LHCN-M2 (cell line): ENCODE data around the gene CCL22. TPM values are rescaled to one million over a fixed set of nuclear protein-coding genes. Genes with fewer than 3 reads are reported as not detected.

Experiments
- DNase-seq: peaks from one replicate; pipeline ENCODE4 v3.0.0-alpha.2; 2012; ENCODE audit warnings: low read depth
- total RNA-seq: library from RNA; depleted of rRNA; stranded (reverse); fragments of >200 nt; gene quantifications from 2 replicates; pipeline ENCODE4 v1.2.3, GENCODE V29; 2014

CCL22 gene
- total RNA-seq, 1 experiment from 2014 or later = not detected

- DNase-seq = no peak
Measured at GRCh38 chr16:57347858-57348257, 10.7 kb upstream of the CCL22 start.

GRCh38 chr16:57348327-57348726 is 10.3 kb upstream of the CCL22 start:
- no peak for DNase-seq

GRCh38 chr16:57349212-57350031 is 9.2 kb upstream of the CCL22 start:
- no peak for DNase-seq

- no peak for DNase-seq
Measured at GRCh38 chr16:57352636-57353047, 5.9 kb upstream of the CCL22 start.

GRCh38 chr16:57354311-57354710 is 4.3 kb upstream of the CCL22 start:
- DNase-seq = no peak

GRCh38 chr16:57355898-57356414 is 2.6 kb upstream of the CCL22 start:
- DNase-seq = no peak

GRCh38 chr16:57356547-57356946 is 2.0 kb upstream of the CCL22 start:
- DNase-seq = no peak

- DNase-seq = no peak
Measured at GRCh38 chr16:57357330-57358085, 1.1 kb upstream of the CCL22 start.

GRCh38 chr16:57358086-57358420 is 530 bp upstream of the CCL22 start:
- no peak for DNase-seq

GRCh38 chr16:57360321-57360935 is 1.8 kb downstream of the CCL22 start:
- no peak for DNase-seq

GRCh38 chr16:57361404-57361803 is 2.8 kb downstream of the CCL22 start:
- DNase-seq = no peak

GRCh38 chr16:57364143-57364542 is 5.6 kb downstream of the CCL22 start:
- DNase-seq = no peak

- DNase-seq = no peak
Measured at GRCh38 chr16:57366544-57367040, 8.0 kb downstream of the CCL22 start.

- DNase-seq = no peak
Measured at GRCh38 chr16:57367116-57367752, 8.7 kb downstream of the CCL22 start.

- no peak for DNase-seq
Measured at GRCh38 chr16:57371494-57372371, 13.2 kb downstream of the CCL22 start.

- DNase-seq = no peak
Measured at GRCh38 chr16:57372372-57373116, 14.0 kb downstream of the CCL22 start, which contains the start of gene CX3CL1. Gene CX3CL1 (plus strand): TSS chr16:57372490. CDS start chr16:57372569, 79 bp downstream.

GRCh38 chr16:57373117-57373947 is 14.7 kb downstream of the CCL22 start:
- DNase-seq = no peak

GRCh38 chr16:57374067-57374534 is 15.5 kb downstream of the CCL22 start:
- no peak for DNase-seq
